DMS53 treated with DMSO at 0.1 percent for 48 hours (cell line): Measurements from ENCODE around the gene CPED1.
"Not testable (repeated sequence)": the region's sequence is repeated elsewhere in the genome, so short reads cannot be mapped to it uniquely, and the experiment has no call there.

Source experiments
- DNase-seq: peaks from one replicate; lab custom pipeline; 2025; ENCODE audit not compliant: unreplicated experiment; lab: John Stamatoyannopoulos, UW

The CPED1 gene

GRCh38 chr7:120996333-120996987 lies 7.9 kb downstream of the CPED1 start:
- DNase-seq = peak; percentile 35

DNA sequence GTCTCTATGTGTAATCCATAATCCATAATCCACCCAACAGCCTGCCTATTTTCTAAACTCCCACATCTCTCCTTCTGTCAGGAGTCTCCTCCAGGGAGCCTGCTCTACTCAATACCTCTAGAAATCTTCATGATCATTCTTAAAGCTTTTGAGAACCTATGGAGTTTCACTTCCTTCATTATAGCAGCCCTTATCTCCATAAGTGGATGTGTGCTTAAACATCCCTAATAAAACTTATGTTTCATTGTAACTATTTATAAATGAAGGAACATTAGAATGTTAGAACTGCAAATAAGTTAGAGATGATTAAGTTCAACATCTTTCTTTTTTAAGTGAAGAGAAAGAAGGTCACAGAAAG lies 8.5 kb downstream of the CPED1 start:
- no peak for DNase-seq

DNA sequence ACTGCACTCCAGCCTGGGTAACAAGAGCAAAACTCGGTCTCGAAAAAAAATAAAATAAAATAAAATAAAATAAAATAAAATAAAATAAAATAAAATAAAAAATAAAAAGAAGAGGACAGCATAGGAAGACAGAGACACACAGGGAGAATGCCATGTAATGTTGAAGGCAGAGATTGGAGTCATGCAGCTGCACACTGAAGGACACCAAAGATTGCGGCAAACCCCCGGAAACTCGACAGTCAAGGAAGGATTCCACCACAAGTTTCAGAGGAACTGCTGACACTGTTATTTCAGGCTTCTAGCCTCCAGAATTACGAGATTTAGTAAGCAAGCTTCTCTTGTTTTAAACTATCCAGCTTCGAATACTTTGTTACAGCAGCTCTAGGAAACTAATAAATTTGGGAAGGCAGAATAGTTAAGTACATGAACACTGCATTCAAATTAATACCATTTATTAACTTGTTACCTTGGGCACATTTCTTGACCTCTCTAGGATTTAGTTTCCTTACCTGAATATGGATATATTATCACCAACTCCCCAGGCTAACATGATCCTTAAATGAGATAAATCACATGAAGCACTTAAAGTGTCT lies 9.5 kb downstream of the CPED1 start:
- DNase-seq = no peak

GRCh38 chr7:120998520-120998919 lies 10.0 kb downstream of the CPED1 start:
- DNase-seq = no peak

DNA sequence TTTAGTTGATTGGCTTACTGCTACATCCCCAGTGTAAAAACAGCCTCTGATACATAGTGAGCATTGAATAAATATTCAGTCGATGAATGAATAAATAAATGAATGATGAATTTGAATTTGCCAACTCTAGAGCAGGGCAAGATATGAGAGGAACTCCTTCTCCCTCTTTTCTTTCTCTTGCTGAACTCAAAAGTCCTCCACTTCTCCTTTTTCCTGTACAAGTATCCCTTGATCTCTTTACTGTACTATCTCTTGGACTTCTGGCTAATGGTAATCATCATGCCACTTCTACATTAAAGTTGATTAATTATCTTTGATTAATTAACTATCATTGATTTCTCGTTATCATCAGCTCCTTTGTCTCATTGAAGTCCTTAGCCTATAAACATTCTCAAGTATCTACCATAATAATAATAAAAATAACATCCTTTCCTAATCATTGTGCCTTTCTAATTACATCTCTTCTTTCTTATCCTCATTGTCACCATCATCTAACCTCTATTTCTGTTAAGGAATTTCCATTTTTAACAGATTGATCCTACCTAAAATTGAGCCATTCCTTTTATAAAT lies 10.6 kb downstream of the CPED1 start:
- DNase-seq = no peak

DNA sequence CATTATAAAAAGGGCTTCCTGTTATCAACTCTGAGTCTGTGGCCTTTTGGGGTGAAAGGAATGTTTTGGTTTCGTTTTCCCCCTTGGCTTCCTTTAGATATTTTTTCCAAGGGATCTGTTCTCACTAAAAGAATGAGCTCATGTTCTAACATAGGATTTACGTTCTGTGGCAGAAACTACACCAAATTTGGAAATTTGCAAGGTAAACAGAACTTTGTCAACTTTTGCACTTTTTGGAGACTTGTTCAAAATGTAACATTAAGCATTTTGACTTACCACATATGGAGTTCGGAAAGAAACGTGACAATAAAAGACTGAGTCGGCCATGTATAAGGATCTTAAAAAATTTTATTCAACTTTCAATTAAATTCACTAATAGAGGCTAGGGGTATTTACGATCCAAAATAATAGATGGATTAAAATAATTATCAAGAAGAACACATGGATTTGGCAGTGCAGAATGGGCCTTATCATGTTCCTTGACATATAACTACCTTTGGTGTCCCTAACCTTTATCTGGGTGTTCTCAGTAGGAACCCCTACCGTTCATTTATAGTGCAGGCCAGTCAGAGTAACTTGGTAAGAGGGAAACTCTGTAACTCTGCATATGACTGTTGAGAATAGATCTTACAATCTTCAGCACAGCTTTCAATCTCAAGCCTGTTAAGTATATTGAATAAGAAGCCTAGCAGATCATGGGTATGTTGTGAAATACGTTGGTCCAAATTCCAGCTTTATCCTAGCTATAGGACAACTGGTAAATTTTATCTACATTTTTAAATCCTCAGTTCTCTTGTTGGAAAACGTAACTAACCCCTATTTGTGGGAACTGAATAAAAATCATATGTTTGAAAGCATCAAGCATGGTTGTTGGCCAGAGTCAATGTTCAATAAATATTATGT lies 11.8 kb downstream of the CPED1 start:
- no peak for DNase-seq

DNA sequence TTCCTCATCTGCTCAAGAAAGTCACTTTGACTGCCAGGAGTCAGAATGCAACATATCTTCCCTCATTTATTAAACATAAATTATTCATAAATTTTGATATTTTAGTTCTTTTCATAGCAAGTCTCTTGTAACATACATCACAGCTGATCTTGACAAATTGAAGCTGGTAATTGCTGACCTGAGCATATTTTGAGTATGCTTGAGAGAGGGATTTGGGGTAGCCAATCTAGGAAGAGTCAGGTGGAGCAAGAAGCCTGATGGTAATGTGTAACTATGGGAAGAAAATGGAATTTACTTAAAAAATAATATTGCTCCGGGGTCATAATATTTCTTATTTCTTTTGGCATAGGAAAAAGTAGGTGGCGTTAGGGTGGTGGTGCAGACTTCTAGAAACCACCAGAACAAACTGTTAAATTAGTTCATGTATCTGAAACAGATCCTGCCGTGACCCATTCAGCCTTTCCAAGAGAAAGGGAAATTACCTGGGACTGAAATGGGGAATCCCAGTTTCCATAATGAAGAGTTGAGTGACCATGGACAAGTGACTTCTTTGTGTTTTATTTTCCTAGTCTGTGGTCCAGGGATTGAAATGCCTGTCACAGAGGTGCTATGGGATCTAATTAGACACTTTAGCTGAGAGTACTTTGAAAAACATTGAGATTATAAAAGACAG lies 12.9 kb downstream of the CPED1 start:
- DNase-seq = no peak

- no peak for DNase-seq
Observed at GRCh38 chr7:121002048-121002756, 13.7 kb downstream of the CPED1 start.

- DNase-seq = no peak
Observed at GRCh38 chr7:121002757-121003200, 14.3 kb downstream of the CPED1 start.

GRCh38 chr7:121003986-121004685 lies 15.6 kb downstream of the CPED1 start:
- peak; percentile 78 for DNase-seq

GRCh38 chr7:121005058-121005457 lies 16.5 kb downstream of the CPED1 start:
- DNase-seq = not testable (repeated sequence)

- no peak for DNase-seq
Observed at GRCh38 chr7:121005996-121006584, 17.6 kb downstream of the CPED1 start.

DNA sequence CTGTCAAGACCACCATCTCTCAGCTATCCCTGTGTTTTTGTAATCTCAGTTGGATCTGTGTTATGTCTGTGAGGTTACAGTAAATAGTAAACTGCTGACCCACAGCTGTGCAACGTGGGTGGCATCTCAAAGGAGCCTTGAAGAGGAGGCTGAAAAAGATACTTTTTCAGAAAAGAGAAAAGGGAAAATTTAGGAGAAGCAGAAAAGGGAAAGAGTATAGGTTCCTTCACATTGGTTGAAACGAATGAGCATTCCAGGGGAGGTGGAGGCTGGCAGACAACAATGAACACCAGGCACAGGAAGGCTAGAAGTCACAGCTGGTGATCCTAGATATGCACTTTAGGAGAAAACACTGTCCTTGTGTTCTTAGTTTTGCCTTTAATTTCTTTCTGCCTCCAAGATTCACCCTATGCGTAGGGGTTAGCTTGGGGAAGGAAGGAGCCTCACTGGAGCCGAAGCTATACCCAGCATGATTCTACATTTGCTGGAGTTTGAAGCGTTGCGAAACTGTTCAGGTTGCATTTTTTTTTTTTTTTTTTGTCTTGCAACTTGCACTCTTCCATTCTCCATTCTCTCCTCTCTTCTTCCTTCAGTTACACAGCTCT lies 18.3 kb downstream of the CPED1 start:
- no peak for DNase-seq

GRCh38 chr7:121008816-121009215 lies 20.3 kb downstream of the CPED1 start:
- no peak for DNase-seq

GRCh38 chr7:121011401-121011800 lies 22.9 kb downstream of the CPED1 start:
- no peak for DNase-seq

GRCh38 chr7:121012170-121012874 lies 23.8 kb downstream of the CPED1 start:
- DNase-seq = no peak

DNA sequence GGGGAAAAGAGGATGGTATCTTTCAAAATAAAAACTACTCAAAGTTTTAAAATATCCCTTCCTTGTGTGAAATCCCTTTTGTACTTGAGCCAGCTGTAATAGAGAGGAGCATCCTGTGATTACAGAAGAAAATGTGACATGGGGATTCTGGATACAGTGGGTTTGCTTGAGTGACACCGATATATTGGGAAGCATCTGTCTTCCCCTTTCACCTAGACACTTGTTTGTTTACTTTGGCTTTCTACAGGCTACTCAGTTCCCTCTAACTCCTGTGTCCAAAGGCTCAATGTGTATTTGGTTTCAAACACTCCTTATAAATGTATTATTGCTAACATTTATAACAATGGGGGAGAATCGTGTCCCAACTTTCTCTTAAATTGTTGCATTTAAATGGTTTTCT lies 24.4 kb downstream of the CPED1 start:
- no peak for DNase-seq

DNA sequence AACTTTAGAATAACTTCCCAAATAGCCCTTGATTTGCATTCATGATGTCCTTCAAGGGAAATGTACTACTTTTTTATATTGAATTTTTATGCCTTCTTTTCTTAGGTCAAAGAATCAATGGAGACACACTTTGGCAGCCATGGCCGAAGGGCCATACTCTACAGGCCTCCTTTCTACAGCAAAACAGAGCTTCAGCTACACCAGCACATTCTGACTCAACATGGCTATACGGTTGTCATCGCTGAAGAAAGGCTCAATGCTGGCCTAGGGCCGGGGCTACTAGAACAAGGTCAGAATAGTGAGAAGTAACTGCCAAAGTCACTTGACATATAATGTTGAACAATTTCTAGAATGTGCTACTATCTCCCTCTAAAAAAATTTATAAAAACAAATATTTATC lies 27.0 kb downstream of the CPED1 start:
- no peak for DNase-seq
